Measurements from ENCODE around the gene C1QA.

Gene C1QA, protein sequence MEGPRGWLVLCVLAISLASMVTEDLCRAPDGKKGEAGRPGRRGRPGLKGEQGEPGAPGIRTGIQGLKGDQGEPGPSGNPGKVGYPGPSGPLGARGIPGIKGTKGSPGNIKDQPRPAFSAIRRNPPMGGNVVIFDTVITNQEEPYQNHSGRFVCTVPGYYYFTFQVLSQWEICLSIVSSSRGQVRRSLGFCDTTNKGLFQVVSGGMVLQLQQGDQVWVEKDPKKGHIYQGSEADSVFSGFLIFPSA

DNA sequence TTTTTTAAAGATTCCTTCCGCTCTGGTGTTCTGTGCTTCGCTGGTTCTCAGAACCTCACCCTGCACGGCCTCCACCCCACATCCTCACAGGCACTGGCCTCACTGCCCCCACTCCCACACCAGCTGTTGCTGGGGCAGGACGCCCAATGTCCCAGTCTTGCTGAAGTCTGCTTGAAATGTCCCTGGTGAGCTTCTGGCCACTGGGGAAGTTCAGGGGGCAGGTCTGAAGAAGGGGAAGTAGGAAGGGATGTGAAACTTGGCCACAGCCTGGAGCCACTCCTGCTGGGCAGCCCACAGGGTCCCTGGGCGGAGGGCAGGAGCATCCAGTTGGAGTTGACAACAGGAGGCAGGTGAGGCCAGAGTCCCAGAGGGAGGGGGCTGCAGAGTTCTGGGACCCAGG is at the start of gene C1QA:
C1QA (plus strand) TSS at position 276 of the 400 bp plus-strand sequence. CDS start 989 bp downstream, outside the sequence.
- DNase-seq: no peak

DNA sequence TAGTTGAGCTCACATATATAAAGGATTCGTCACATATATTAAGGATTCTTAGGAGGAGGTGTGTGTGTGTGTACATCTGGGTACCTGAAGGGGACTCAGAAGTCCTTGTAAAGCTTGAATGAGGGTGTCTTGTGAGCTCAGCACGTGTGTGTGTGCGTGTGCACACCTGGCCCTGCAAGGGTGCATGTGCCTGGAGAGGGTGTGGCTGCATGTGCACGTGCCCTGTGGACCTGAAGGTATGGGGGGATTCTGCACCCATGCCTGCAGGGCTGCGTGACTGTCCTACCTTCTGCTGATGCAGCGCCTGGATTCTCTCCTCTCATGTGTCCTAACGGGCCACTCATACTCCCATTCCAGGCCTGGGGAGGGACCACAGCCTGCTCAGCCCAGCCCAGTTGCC is 49.2 kb upstream of the C1QA start:
- DNase-seq: no peak

DNA sequence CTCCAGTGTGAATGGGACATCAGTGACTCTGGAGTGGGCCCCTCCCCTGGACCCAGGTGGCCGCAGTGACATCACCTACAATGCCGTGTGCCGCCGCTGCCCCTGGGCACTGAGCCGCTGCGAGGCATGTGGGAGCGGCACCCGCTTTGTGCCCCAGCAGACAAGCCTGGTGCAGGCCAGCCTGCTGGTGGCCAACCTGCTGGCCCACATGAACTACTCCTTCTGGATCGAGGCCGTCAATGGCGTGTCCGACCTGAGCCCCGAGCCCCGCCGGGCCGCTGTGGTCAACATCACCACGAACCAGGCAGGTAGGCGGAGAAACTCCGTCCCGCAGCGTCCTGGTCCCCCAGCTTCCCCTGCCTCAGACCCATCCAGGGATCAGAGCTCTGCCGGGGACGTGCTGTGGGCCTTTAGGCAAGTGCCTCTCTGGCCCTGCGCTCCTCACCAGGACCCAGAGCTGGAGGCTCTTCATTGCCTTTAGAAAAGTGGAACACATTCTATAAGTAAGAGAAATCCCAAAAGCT is 47.5 kb upstream of the C1QA start:
- DNase-seq: no peak

DNA sequence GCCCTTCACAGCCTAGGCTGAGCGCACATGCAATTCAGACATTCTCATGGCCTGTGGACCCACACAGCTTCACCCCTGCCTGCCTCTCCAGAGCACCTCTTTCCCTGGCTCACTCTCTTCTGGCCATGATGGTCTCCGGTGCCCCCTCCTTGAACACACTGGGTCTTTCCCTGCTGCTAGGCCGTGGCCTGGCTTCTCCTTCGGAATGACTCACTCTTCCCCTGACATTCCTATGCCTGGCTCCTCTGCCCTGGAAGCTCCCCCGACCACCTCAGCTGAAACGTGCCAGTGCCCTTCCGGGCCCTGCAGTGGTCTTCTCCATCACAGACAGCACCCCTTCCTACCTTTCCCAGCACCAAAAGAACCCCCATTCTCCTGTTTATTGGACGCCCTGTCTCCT is 44.9 kb upstream of the C1QA start:
- DNase-seq: no peak

DNA sequence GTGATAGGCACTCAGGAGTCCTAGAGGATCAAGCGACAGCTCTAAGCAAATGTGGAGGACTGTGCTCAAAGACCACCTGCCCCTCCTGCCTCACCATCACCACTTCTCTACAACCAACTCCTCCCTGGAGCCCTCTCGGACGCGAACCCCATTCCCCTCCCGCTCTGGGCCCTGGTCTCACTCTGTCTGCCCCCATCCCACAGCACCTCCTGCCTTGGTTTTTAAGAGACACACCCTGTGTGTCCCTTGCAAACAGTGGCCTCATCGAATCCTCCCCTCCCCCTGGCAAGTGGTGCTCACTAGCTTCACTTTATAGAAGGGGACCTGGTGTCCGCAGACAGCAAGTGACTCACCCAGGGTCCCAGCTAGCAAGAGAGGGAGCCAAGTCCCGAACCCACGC is 44.4 kb upstream of the C1QA start:
- no peak for DNase-seq

DNA sequence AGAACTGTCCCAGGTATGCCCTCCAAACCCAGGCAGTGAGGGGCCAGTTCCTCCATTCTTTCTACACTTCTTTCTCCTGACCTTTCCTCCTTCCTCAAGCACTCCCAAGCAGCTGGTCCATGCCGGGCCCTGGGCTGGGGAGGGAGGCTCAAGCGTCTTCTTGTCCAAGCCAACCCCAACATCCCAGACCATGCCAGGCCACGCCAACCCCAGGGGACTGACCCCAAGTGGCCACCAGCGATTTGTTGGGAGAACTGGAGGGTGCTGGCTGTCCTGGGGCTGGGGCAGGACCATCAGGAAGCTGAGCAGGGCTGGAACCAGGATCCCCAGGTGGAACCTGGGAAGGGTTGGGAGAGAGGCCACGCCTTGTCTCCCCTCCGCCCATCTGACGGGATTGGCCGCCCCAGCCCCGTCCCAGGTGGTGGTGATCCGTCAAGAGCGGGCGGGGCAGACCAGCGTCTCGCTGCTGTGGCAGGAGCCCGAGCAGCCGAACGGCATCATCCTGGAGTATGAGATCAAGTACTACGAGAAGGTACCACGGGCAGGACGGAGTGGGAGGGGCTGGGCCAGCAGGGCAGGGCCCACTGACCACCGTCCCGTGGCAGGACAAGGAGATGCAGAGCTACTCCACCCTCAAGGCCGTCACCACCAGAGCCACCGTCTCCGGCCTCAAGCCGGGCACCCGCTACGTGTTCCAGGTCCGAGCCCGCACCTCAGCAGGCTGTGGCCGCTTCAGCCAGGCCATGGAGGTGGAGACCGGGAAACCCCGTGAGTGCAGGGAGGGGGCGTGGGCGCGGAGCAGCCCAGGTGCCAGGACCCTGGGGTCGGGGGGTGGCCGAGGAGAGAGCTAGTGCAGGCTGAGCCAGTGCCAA is 43.3 kb upstream of the C1QA start:
- DNase-seq: peak; percentile 57

DNA sequence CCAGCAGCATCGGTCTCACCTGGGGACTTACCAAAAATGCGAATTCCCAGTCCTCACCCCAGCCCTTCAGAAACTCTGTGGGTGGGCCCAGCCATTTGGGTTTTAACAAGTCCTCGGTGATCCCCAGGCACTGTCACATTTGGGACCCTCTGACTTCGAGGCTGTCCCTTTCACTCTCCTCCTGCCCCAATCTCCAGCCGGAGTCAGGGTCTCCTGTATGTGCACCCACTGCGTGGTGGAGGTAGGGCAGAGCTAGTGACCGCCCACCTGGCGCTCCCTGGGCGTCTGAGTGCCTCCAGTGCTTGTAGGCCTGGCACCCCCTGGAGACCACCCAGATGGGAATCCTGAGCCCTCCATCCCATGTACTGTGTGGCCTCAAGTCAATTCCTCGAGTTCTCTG is 42.0 kb upstream of the C1QA start:
- no peak for DNase-seq

DNA sequence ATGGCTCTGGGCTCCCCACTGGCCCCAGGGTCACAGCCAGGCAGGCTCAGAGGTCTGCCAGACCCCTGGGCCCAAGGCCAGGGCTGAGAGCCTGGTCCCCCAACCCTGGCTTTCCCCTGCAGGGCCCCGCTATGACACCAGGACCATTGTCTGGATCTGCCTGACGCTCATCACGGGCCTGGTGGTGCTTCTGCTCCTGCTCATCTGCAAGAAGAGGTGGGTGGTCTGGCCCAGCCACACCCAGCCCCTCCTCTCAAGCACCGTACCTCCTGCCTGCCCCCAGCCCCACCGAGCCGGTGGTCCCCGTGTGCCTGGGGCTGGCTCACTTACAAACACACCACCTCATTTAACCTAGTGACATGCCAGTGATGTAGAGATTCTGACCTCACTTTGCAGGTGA is 41.3 kb upstream of the C1QA start:
- no peak for DNase-seq

DNA sequence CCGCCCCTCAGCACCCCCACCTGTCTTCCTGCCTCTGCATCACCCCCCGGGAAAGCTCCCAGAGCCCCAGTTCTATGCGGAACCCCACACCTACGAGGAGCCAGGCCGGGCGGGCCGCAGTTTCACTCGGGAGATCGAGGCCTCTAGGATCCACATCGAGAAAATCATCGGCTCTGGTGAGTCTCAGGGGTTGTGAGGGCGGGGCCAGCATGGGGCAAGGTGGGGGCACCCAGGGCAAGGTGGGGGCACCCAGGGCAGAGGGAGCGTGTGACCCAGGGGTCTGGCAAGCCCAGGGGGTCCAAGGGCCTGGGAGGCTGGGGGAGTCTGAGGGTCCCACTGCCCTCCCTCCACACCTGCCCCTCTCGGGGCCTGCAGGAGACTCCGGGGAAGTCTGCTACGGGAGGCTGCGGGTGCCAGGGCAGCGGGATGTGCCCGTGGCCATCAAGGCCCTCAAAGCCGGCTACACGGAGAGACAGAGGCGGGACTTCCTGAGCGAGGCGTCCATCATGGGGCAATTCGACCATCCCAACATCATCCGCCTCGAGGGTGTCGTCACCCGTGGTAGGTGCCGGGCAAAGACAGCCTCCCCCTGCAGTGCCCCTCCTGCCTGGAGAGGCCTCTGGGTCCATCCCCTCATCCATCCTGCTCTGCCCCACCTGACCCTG is 39.0 kb upstream of the C1QA start:
- no peak for DNase-seq

DNA sequence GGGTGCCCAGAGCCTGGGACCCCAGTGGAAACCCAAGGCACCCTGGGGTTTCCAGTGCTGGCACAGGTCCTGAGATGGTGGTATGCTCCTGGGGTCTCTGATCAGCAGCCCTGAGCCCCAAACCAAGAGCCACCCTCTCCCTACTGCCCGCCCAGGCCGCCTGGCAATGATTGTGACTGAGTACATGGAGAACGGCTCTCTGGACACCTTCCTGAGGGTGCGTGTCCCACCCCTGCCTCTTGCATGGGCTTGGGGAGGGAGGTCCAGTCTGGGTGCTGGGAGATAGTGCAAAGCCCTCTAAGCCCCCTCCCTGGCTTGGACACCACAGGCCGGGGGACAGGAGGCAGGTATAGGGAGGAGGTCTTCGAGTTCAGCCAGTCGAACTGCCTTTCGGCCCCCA is 38.4 kb upstream of the C1QA start:
- DNase-seq: no peak

DNA sequence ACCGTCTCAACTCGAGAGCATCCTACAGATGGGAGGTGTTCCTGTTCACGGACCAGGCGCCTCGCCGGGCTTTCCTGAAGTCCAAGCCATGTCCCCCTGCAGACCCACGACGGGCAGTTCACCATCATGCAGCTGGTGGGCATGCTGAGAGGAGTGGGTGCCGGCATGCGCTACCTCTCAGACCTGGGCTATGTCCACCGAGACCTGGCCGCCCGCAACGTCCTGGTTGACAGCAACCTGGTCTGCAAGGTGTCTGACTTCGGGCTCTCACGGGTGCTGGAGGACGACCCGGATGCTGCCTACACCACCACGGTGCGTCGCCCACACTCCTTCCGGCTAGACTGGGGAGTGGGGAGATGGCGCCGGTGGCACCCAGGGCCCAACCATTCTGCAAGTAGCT is 37.7 kb upstream of the C1QA start:
- no peak for DNase-seq

DNA sequence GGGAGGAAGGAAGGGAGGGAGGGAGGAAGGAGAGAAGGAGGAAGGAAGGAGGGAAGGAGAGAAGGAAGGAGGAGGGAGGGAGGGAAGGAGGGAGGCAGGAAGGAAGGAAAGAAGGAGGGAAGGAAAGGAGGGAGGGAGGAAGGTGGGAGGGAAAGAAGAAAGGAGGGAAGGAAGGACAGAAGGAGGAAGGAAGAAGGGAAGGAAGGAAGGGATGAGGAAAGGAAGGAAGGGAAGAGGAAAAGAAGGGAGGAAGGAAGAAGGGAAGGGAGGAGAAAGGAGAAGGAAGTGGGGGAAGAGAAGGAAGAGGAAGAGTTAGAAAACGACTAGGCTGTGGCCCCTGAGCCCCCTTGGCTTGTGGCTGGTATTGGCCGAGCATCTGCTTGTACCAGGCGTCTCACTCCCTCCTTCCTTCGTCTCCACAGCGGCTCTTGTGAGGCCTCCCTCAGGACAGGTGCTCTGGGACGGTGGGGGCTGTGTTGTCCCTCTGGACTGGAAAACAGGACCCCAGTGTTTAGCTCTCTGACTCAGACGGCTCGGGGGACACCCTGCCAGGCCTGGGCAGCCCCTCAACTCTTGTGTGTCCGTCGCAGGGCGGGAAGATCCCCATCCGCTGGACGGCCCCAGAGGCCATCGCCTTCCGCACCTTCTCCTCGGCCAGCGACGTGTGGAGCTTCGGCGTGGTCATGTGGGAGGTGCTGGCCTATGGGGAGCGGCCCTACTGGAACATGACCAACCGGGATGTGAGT is 36.2 kb upstream of the C1QA start:
- peak; percentile 74 for DNase-seq

DNA sequence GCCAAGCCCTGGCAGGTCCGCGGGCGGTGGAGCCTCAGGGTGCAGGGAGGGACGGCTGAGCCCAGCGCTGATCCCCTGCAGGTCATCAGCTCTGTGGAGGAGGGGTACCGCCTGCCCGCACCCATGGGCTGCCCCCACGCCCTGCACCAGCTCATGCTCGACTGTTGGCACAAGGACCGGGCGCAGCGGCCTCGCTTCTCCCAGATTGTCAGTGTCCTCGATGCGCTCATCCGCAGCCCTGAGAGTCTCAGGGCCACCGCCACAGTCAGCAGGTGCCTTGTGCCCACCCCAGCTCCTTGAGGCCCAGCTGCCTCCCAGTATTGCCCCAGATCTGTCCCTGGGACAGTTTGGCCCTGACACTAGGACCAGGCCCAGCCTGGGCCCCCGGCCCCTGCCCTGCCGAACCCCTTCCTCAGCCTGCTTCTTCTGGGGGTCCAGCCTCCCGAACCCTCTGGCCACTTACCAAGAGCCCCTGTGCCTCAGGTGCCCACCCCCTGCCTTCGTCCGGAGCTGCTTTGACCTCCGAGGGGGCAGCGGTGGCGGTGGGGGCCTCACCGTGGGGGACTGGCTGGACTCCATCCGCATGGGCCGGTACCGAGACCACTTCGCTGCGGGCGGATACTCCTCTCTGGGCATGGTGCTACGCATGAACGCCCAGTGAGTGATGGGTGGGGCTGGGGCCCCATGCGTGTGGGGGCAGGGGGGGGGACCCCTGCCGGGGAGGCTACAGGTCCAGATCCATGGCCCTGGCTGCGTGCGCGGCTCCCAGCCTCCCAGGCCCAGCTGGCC is 35.4 kb upstream of the C1QA start:
- DNase-seq: no peak

DNA sequence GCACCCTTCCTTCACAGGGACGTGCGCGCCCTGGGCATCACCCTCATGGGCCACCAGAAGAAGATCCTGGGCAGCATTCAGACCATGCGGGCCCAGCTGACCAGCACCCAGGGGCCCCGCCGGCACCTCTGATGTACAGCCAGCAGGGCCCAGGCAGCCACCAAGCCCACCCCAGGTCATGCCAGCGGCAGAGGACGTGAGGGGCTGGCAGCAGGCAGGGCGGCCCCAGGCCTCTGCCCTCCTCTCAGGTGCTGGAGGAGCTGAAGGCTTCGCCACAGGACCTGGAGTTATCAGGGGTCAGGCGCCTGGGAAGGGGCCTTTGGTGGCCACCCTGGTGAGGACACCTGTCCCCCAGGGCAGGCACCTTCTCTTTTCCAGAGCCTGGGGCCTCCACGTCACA is 34.8 kb upstream of the C1QA start:
- DNase-seq: no peak

DNA sequence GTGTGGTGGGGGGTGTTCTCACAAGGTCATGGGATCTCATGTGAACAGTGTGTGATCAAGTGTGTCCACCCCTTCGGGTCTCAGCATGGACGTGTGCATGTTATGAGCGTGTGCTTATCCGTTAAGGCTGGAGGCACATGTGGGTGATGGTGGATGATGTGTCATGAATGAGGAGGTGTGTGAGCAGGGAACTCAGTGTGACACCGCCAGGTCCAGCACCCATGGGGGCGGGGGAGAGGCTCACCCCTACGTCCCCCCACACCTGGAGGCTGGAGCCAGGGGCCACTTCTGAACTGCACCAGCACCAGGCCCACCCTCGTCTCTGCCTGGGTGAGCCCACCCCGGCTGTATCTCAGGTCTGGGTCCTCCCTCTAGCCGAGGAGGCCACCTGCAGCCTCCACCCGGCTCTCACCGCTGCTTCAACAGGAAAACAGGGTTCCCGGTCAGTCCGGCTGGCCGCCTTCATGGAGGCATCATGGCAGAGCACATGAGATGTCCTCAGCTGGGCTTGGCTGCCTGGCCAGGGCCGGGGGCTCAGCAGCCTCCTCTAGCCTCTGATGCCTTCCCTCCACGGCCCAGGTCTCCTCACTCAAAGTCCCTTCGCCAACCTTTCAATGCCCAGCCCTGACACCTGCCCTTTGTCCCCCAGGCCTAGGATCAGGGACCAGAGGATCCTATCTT is 34.2 kb upstream of the C1QA start:
- DNase-seq: no peak

DNA sequence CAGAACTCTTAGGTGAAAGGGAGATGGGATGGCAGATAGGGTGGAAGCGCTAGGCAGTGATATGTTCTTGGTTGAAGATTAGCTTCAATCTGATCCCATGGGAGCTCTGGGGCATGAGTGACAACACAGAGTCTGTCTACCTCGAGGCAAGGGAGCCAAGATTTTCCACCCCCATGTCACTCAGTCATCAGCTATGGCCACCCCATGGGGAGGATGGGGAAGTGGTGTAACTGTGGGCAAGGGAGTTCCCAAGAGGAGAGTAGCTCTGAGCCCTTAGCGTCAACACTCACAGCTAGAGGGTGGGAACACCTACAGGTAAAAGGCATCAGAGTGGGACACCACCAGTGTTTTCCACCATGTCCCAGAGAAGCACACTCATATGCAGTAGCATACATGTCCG is 30.3 kb upstream of the C1QA start:
- DNase-seq: no peak

DNA sequence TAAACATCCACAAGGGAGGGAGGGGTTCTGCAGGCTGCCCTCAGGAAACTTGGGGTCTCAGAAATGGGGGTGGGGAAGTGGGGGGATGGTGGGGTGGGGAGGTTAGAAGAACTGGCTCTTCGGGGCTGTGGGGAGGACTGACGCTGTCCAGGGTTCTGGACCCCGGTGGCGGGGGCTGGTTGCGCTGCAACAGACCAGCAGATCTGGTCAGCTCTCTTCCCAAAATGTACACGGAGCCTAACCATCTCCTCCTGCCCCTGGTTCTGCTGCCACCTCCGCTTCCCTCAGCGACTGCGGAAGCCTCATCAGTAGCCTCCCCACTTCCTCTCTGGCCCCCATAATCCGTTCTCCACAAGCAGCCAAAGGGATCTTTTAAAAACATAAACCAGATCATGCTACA is 29.3 kb upstream of the C1QA start:
- no peak for DNase-seq

DNA sequence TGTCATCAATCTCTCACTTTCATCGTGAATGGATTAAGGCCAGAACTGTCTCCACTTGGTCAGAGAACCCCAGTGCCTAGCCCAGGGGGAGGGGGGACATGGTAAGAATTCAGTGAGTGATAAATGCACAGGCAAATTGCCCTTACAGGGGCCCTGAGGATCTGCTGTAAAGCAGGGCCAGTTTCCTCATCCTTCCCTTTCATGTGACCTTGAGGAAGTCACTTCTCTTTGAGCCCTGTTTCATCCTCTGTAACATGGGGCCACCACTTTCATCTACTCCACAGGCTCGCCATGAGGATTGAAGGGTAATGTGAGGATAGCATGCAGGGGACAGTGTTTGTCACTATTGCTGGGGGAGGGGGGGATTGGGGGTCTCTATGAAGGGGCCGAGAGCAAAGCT is 28.1 kb upstream of the C1QA start:
- no peak for DNase-seq

DNA sequence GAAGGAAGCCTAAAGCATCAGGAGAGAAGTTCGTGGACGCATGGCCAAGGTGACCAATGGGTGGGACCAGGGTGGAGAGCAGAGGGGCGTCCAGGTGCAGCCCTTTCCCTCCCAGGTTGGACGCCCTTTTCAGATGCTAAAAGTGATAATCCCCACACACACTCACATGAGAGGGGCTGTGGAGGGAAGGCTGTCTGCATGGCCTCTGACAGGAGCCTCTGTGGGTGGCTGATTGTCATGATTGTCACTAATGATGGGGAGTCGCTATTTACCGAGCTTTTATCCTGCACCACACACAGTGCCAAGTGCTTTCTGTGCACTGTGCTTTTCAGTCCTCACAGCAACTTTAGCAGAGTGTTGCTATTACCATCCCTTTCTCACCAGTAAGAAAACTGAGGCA is 27.1 kb upstream of the C1QA start:
- DNase-seq: no peak

DNA sequence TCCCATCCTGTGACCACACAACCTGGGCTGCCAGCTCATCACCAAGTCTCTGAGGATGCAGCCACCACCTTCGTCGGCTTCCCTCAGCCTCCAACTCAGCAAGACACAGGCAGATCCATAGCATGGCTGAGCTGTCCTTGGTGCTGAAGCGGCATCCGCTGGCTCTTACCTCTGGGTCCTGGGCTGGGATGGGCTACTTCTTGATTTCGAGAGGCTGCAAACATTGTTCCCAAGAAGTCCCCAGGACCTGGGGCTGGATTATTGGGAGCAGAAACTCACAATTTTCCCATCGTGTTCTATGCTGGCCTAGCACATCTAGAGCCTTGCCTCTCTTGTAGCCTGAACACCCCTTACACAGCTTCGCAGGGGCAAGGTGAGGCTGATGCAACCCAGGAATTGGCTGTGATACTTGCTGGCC is 24.9 kb upstream of the C1QA start:
- no peak for DNase-seq
